VCaP (cell line): Measurements from ENCODE around the gene RIPK1.

Experiments
- H3K27ac ChIP-seq: fragments of 450-650 bp; 2 replicates; pipeline ENCODE4 v1.5.1; 2017
- TF ChIP-seq, protein P1 (sequence below): fragments of 450-650 bp; conservative IDR thresholded peaks from 2 replicates; pipeline ENCODE4 v1.5.1; 2017; ENCODE audit warnings: mild to moderate bottlenecking, moderate library complexity

The RIPK1 gene

GRCh38 chr6:3079682-3080081 lies 11.4 kb downstream of the RIPK1 start:
- TF ChIP-seq, protein P1, sequence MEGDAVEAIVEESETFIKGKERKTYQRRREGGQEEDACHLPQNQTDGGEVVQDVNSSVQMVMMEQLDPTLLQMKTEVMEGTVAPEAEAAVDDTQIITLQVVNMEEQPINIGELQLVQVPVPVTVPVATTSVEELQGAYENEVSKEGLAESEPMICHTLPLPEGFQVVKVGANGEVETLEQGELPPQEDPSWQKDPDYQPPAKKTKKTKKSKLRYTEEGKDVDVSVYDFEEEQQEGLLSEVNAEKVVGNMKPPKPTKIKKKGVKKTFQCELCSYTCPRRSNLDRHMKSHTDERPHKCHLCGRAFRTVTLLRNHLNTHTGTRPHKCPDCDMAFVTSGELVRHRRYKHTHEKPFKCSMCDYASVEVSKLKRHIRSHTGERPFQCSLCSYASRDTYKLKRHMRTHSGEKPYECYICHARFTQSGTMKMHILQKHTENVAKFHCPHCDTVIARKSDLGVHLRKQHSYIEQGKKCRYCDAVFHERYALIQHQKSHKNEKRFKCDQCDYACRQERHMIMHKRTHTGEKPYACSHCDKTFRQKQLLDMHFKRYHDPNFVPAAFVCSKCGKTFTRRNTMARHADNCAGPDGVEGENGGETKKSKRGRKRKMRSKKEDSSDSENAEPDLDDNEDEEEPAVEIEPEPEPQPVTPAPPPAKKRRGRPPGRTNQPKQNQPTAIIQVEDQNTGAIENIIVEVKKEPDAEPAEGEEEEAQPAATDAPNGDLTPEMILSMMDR: no peak
- no peak overlapping the region for H3K27ac ChIP-seq

GRCh38 chr6:3081960-3082359 lies 13.7 kb downstream of the RIPK1 start:
- TF ChIP-seq, protein P1: no peak
- H3K27ac ChIP-seq: no peak overlapping the region

GRCh38 chr6:3085074-3085473 lies 16.8 kb downstream of the RIPK1 start:
- TF ChIP-seq, protein P1: no peak
- no peak overlapping the region for H3K27ac ChIP-seq

DNA sequence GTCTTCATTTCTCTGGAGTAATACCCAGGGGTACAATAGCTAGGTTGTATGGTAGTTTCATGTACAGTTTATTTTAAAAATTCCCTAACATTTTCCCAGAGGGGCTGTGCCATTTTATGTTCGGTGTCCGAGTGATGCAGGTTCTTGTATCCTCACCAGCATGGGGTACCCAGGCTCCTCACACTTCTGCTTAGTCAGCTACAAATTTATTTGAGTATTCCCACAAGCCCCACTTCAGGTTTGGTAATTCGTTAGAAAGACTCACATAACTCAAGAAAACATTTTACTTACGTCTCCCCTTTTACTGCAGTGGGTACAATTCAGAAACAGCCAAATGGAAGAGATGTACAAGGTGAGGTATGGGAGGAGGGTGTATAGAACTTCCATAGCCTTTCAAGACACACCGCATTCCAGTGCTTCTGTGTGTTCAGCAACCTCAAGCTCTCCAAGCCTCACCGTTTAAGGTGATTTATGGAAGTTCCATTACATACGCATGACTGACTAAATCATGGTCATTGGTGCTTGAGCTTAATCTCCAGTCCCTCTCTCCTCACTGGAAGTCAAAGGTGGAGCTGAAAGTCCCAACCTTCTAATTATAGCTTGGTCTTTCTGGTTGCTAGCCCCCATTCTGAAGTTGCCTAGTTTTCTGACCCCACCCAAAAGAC lies 18.1 kb downstream of the RIPK1 start:
- H3K27ac ChIP-seq: no peak overlapping the region
- TF ChIP-seq, protein P1: no peak

- H3K27ac ChIP-seq: no peak overlapping the region
- TF ChIP-seq, protein P1: no peak
Observed at GRCh38 chr6:3088446-3088845, 20.2 kb downstream of the RIPK1 start.

GRCh38 chr6:3088968-3089367 lies 20.7 kb downstream of the RIPK1 start:
- TF ChIP-seq, protein P1: no peak
- no peak overlapping the region for H3K27ac ChIP-seq

DNA sequence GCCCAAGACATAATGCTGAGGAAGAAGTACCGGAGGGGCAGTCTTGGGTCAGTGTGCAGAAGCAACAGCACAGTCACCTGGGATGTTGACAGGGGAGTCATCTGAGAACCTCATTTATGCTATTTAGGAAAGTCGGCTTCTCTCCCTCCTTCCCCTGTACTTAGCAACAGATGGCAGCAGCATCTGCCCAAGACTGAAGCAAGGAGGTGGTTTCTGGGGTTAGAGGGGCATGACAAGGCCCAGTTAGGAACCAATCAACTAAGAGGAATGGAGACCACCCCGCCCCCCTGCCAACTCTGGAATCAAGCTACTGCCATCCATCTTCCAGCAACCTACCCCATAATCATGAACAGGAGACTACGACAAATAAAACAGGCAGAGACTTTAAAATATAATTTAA lies 21.7 kb downstream of the RIPK1 start:
- no peak overlapping the region for H3K27ac ChIP-seq
- TF ChIP-seq, protein P1: no peak
